Activated CD8-positive, alpha-beta memory T cell treated with anti-CD3 and anti-CD28 coated beads for 24 hours (primary cell): ENCODE measurements around the gene TBRG4.

Experiments used
- DNase-seq: peaks from one replicate; pipeline ENCODE4 v3.0.0-alpha.2; 2020

TBRG4 gene

GRCh38 chr7:45140827-45141226, 29.3 kb upstream of the TBRG4 start:
- no peak for DNase-seq

DNA sequence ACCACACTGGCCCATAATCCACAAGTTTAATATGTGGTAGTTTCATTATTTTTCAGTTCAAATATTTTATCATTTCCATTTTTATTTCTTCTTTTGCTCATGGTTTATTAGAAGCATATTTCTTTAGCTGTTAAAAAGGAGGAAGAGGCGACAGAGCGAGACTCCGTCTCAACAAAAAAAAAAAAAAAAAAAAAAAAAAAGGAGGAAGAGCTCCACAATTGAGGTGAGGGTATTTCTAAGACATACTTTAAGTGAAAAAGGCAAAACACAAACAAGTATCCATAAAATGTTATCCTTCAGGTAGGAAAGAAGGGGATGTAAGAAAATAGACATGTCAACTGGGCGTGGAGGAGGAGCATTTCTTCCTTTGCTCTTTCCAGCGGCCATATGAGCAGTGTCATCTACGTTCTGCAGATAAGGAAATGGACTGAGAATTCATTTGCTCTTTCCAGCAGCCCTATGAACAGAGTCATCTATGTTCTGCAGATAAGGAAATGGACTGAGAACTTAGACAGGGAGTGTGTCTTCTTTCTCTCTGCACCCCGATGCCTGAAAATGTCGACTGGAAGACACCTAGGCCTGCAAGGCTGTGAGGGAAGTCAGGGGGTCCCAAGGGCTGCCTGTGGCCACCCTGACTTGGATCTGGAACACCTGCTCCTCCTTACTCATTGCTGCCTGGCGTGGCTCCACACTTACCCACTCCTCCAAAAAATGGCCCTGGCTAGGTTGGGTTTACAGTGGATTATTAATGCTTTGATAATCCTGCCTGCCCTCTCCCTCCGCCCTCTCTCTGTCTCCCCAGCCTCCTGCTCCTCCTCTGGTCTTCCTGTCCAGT, 27.2 kb upstream of the TBRG4 start:
- no peak for DNase-seq

DNA sequence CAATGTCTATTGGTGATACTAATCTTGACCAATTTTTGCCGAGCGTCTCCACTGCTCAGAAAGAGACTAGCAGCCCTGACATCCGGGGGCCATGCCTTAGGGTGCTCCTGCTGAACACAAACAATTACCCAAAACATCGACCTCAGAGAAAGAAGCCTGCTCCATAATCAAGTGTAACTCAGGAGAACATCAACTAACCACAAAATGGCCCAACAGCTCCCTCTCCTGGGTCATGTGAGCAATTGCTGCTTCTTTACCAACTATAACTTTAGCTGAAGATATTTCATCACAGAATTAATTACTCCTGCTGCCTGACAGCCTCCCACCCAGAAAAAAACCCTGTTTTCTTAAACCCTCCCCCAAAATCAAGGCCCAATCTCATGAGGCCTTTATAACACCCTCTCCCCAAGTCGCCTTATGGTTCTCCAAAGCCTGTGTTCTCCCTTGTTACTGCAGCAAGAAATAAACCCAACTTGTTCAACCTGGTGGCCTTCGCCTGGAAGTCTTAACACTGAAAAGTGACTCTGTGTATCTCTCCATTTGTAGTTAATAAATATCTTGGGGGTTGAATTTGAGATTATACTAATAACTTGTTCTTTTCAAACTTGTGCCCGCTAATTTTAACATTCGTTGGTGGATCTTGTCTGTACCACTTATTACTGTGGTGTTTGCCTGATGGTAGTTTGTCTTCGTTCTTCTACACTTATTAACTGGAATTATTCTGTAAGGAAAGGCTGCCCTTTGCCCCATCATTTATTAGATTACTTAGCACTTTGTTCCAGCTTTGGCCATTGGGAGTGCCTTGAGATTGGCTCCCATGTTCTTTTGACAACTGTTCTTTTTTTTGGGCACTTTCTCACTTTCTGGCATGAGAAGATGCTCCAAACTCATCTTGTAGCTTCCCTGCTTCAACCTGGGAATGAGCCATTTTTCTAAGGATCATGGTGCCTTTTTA, 24.9 kb upstream of the TBRG4 start:
- DNase-seq = peak; percentile 81

- no peak for DNase-seq
These were observed 22.4 kb upstream of the TBRG4 start for GRCh38 chr7:45133877-45134276.

- DNase-seq = no peak
These were observed 21.9 kb upstream of the TBRG4 start for GRCh38 chr7:45133352-45133751.

GRCh38 chr7:45132708-45133320, 21.3 kb upstream of the TBRG4 start:
- no peak for DNase-seq

GRCh38 chr7:45131891-45132290, 20.4 kb upstream of the TBRG4 start:
- no peak for DNase-seq

- DNase-seq = no peak
These were observed 19.4 kb upstream of the TBRG4 start for GRCh38 chr7:45130910-45131309.

GRCh38 chr7:45129906-45130305, 18.4 kb upstream of the TBRG4 start:
- DNase-seq = no peak

- DNase-seq = no peak
These were observed 17.8 kb upstream of the TBRG4 start for GRCh38 chr7:45129181-45129800.

DNA sequence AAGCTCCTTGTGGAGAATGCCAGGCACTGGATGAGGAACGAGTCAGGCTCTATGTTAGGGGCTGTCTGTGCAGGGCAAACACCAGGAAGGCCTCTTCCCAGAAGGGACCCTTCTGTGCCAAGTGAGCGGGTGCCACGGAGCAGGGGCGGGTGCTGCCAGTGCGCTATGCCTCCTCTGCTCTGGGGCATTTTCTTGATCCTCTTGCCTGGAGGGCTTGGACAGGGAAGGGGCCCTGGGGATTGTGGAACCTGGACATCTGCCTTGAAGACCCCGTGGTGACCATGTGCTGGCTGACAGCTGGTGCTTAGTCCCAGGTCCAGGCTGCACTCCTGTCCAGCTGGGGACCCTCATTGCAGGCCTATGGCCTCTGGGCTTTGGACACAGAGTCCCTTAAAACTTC, 15.4 kb upstream of the TBRG4 start:
- DNase-seq = no peak

DNA sequence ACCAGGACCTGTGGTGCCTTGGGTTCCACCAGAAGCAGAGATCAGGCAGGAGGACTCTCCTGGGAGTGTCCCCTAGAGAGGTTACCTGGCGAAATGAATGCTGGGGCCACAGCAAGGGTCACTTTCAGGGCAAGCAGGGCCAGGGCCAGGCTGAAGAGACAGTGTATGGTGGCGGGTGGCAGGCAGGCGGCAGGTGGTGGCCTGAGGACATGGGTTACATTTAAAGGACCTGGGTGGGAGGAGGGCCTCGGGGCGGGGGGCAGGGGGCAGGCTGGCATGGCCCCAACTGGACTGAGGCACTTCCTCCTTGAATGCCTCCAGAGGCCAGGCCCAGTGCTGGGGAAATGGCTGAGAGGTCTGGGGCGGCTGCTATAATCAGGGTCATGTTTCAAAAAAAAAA, 14.7 kb upstream of the TBRG4 start:
- DNase-seq = no peak

DNA sequence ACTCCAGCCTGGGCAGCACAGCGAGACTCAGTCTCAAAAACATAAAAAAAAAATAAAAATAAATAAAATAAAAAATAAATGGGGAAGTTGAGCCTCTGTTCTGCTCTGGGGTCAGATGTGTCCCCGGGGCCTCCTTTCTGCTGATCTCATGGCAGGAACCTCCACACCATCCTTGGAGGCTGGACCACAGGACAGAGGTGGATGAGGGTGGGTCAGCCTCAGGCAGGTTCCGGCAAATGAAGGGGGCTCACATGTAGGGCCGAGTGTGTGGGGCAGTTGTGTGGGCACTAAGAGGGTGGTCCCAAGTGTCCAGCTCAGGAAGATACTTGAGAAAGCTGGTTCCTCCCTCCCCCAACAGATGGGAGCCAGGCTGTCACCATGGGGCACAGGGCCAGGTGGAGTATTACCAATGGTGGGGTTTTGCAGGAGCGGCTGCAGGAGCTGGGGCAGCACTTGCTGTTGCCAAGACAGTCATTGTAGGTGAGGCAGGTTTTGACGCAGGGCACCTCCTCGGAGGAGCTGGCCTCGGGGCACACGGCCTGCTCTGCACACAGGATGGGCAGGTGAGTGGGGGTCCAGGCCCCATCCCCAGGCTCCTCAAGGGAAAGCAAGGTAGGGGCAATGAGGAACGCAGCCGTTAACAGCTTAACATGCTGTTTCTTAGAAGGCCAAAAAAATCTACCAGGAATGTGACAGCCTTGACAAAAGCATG, 13.9 kb upstream of the TBRG4 start:
- no peak for DNase-seq

- no peak for DNase-seq
These were observed 12.6 kb upstream of the TBRG4 start for GRCh38 chr7:45123913-45124710.

- no peak for DNase-seq
These were observed 11.7 kb upstream of the TBRG4 start for GRCh38 chr7:45122975-45123860.

DNA sequence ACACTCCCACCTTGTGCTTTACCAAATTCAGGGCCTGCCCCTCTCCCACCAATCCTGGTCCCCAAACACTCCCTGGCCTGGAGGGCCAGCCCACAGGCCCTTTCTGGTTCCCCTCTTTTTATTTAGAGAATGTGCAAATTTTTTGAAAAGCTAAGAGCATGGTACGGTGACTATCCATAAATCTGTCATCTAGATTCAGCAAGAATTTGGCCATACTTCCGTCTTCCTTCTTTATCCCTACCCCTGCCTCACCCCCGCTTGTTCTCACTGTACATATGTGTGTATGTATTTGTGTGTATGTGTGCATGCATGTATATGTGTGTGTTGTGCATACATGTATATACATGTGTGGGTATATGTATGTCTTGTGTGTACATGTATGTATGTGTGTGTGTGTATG, 8.1 kb upstream of the TBRG4 start:
- no peak for DNase-seq

GRCh38 chr7:45118889-45119331, 7.4 kb upstream of the TBRG4 start:
- no peak for DNase-seq

GRCh38 chr7:45118292-45118691, 6.8 kb upstream of the TBRG4 start:
- no peak for DNase-seq

- no peak for DNase-seq
These were observed 6.1 kb upstream of the TBRG4 start for GRCh38 chr7:45117582-45117981.

DNA sequence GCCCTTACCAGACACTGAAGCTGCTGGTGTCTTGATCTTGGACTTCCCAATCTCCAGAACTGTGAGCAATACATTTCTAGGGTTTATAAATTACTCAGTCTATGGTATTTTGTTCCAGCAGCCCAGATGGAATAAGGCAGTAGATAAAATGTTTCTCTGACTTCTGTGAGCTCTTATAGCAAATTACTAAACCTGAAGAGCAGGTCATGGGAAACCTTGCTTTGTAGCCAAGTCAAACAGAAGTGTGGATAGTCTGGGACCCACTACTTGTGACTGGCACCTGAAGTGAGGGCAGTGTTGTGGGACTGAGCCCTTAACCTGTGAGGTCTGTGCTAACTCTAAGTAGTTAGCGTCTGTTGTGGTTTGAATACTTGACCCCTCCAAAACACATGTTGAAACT, 4.6 kb upstream of the TBRG4 start:
- DNase-seq = no peak
